ENCODE results near the gene TSGA10. TPM values are rescaled to one million over a fixed set of nuclear protein-coding genes. Genes with fewer than 3 reads are reported as not detected.

TSGA10 gene
- total RNA-seq, 2 experiments from 2014 or later: 3.8 to 10.8 TPM

DNA sequence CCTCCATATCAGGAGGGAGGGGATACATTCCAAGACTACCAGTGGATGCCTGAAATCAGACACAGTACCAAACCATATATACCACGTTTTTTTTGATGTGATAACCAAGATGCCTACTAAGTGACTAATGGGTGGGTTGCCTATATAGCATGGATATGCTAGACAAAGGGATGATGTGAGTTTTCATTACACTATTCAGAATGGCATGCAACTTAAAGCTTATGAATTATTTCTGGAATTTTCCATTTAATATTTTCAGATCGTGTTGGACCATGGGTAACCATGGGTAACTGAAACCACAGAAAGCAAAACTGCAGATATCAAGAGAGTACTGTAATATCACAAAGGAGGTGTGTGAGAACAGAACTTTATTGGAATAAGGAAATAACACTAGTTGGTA is 179.1 kb downstream of the TSGA10 start:
- H4K20me1 ChIP-seq (ENCODE audit: insufficient read depth, low read length): no peaks in the 10 kb centered on the region
- BruUV-seq (replicated peaks): no TSS peak
- no peaks in the 10 kb centered on the region for H3K79me2 ChIP-seq (ENCODE audit: insufficient read depth, low read depth, low read length)
- ChIA-PET CTCF (ENCODE audit: unreplicated experiment) (no interaction called here), POLR2A (interaction anchor here (0.5 kb wide), 1 partner anchor 507 kb away, joined by 5 read pairs; no protein-coding TSS in a partner anchor)
- no peak for TF ChIP-seq EZH2phosphoT487 (IDR thresholded peaks at IDR 0.05; ENCODE audit: borderline replicate concordance, low read depth, low read length)
- TF ChIP-seq, protein P1, sequence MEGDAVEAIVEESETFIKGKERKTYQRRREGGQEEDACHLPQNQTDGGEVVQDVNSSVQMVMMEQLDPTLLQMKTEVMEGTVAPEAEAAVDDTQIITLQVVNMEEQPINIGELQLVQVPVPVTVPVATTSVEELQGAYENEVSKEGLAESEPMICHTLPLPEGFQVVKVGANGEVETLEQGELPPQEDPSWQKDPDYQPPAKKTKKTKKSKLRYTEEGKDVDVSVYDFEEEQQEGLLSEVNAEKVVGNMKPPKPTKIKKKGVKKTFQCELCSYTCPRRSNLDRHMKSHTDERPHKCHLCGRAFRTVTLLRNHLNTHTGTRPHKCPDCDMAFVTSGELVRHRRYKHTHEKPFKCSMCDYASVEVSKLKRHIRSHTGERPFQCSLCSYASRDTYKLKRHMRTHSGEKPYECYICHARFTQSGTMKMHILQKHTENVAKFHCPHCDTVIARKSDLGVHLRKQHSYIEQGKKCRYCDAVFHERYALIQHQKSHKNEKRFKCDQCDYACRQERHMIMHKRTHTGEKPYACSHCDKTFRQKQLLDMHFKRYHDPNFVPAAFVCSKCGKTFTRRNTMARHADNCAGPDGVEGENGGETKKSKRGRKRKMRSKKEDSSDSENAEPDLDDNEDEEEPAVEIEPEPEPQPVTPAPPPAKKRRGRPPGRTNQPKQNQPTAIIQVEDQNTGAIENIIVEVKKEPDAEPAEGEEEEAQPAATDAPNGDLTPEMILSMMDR (conservative IDR thresholded peaks at IDR 0.05; ENCODE audit: low read length): no peak
- H3K36me3 ChIP-seq (ENCODE audit: insufficient read depth, low read length): no peaks in the 10 kb centered on the region
- intact Hi-C loops (cut with micrococcal nuclease; ENCODE audit: unreplicated experiment): no loop called here
- no peak overlapping the region for H3K27ac ChIP-seq (ENCODE audit: low read depth, low read length, poor library complexity, severe bottlenecking)
- H3K9me3 ChIP-seq (ENCODE audit: low read length): peaks cover 17% of the 10 kb centered on the region
- DNase-seq (ENCODE audit: low spot score): no peak
- H3K4me2 ChIP-seq (ENCODE audit: low read length): no peak overlapping the region
- H3K4me1 ChIP-seq (ENCODE audit: insufficient read depth, low read length, poor library complexity, severe bottlenecking): no peaks in the 10 kb centered on the region
- no peak overlapping the region for H2AFZ ChIP-seq (ENCODE audit: low read length)
- no peak overlapping the region for H3K4me3 ChIP-seq (ENCODE audit: low read depth, low read length, poor library complexity, severe bottlenecking)
- H3K9me2 ChIP-seq (ENCODE audit: insufficient read depth, low read length): no peaks in the 10 kb centered on the region

DNA sequence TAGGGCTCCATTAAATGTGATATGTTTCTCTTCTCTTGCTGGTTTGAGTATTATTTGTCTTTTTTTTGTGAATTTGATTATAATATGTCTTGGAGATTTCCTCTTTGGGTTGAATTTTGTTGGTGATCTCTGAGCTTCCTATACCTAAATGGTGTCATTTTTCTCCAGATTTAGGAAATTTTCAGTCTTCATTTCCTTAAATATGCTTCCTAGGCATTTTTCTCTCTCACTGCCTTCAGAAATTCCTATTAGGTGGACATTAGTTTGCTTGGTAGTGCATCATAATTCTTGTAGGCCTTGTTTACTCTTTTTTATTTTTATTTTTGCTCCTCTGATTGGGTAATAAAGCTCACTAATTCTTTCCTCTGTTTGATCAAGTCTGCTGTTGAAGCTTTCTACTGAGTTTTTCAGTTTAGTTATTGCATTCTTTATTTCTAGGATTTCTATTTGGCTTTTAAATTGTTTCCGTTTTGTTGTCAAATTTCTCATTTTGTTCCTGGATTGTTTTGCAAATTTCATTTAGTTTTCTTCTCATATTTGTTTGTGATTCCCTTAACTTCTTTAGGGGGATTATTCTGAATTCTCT is 182.1 kb downstream of the TSGA10 start:
- H3K4me1 ChIP-seq (ENCODE audit: insufficient read depth, low read length, poor library complexity, severe bottlenecking): no peaks in the 10 kb centered on the region
- H3K79me2 ChIP-seq (ENCODE audit: insufficient read depth, low read depth, low read length): no peaks in the 10 kb centered on the region
- no peak overlapping the region for H3K27ac ChIP-seq (ENCODE audit: low read depth, low read length, poor library complexity, severe bottlenecking)
- intact Hi-C loops (cut with micrococcal nuclease; ENCODE audit: unreplicated experiment): no loop called here
- H3K9me3 ChIP-seq (ENCODE audit: low read length): peaks cover 29% of the 10 kb centered on the region
- ChIA-PET POLR2A (interaction anchor here (0.7 kb wide), 2 partner anchors 144 to 631 kb away, joined by 3 to 4 read pairs; no protein-coding TSS in a partner anchor), CTCF (ENCODE audit: unreplicated experiment) (no interaction called here)
- no peak overlapping the region for H2AFZ ChIP-seq (ENCODE audit: low read length)
- no peaks in the 10 kb centered on the region for H3K9me2 ChIP-seq (ENCODE audit: insufficient read depth, low read length)
- no TSS peak for BruUV-seq (replicated peaks)
- H3K4me2 ChIP-seq (ENCODE audit: low read length): no peak overlapping the region
- TF ChIP-seq EZH2phosphoT487 (IDR thresholded peaks at IDR 0.05; ENCODE audit: borderline replicate concordance, low read depth, low read length): no peak
- TF ChIP-seq, protein P1 (conservative IDR thresholded peaks at IDR 0.05; ENCODE audit: low read length): no peak
- no peaks in the 10 kb centered on the region for H4K20me1 ChIP-seq (ENCODE audit: insufficient read depth, low read length)
- no peak for DNase-seq (ENCODE audit: low spot score)
- no peaks in the 10 kb centered on the region for H3K36me3 ChIP-seq (ENCODE audit: insufficient read depth, low read length)
- no peak overlapping the region for H3K4me3 ChIP-seq (ENCODE audit: low read depth, low read length, poor library complexity, severe bottlenecking)

DNA sequence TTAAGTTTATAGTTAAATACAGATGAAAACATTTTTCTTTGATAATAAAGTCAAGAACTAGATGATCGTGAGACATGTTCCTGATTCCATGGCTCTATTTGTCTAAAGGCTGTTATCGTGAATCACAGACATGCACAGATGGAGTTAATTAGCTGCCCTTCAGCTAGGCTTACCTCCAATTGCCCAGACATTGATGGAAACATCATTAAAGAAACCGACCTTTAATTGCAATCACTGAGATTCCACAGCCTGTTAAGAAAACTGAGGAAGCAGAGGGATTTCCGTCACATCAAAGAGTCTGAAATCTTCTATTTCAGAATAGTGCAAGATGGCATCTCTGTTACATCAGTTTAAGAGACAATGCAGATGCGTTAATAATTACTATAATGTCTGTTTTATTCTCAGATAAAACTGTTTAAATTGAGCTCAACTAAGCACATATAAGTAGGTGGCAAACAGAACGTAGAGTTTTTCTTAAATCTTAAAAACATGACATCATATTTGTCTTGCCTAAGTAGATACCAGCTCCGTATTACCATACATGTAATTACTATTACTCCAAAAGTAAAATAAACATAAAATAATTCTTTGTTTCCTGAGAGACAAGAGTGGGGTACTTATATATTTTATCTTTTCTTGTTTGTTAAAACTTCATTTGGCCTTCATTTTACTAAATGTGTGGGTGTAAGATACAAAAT is 194.8 kb downstream of the TSGA10 start:
- Histone ChIP-seq H3K9me3 (ENCODE audit: low read length) (no peaks in the 10 kb centered on the region), H2AFZ (ENCODE audit: low read length) (no peak overlapping the region), H3K4me2 (ENCODE audit: low read length) (no peak overlapping the region), H3K79me2 (ENCODE audit: insufficient read depth, low read depth, low read length) (no peaks in the 10 kb centered on the region), H3K4me1 (ENCODE audit: insufficient read depth, low read length, poor library complexity, severe bottlenecking) (no peaks in the 10 kb centered on the region), H3K9me2 (ENCODE audit: insufficient read depth, low read length) (no peaks in the 10 kb centered on the region), H3K27ac (ENCODE audit: low read depth, low read length, poor library complexity, severe bottlenecking) (no peak overlapping the region), H4K20me1 (ENCODE audit: insufficient read depth, low read length) (no peaks in the 10 kb centered on the region), H3K36me3 (ENCODE audit: insufficient read depth, low read length) (no peaks in the 10 kb centered on the region), H3K4me3 (ENCODE audit: low read depth, low read length, poor library complexity, severe bottlenecking) (no peak overlapping the region)
- intact Hi-C loops (cut with micrococcal nuclease; ENCODE audit: unreplicated experiment): no loop called here
- POLR2A ChIA-PET: no interaction called here
- no peak for TF ChIP-seq EZH2phosphoT487 (IDR thresholded peaks at IDR 0.05; ENCODE audit: borderline replicate concordance, low read depth, low read length)
- TF ChIP-seq, protein P1 (conservative IDR thresholded peaks at IDR 0.05; ENCODE audit: low read length): no peak
- DNase-seq (ENCODE audit: low spot score): no peak
- BruUV-seq (replicated peaks): no TSS peak
- CTCF ChIA-PET (ENCODE audit: unreplicated experiment): no interaction called here

Data from OCI-LY7 (cell line).